Activated CD4-positive, alpha-beta memory T cell treated with anti-CD3 and anti-CD28 coated beads, Interleukin-2, amount 10 ng/mL, durations not matched to agents 7 days and 5 days (primary cell): ENCODE data around the gene ST6GALNAC1. TPM values are rescaled to one million over a fixed set of nuclear protein-coding genes. Genes with fewer than 3 reads are reported as not detected.

Experiments used
- CTCF ChIA-PET: fragments of 350-600 bp; sonication (Branson Sonifier 250); formaldehyde crosslinking; loops from one replicate; lab custom pipeline; 2021; ENCODE audit warnings: antibody characterized with exemption, inconsistent platforms; lab: Charles Lee
- POLR2A ChIA-PET: fragments of 350-600 bp; sonication (Branson Sonifier 250); formaldehyde crosslinking; loops from one replicate; lab custom pipeline; 2021; ENCODE audit warnings: antibody characterized with exemption; lab: Charles Lee
- DNase-seq: peaks from one replicate; pipeline ENCODE4 v3.0.0-alpha.2; 2020
- H3K27ac Mint-ChIP-seq: one replicate; pipeline ENCODE4 v1.8.0; 2021; ENCODE audit warnings: mild to moderate bottlenecking, mixed read lengths
- H3K27me3 Mint-ChIP-seq: one replicate; pipeline ENCODE4 v1.8.0; 2021; ENCODE audit warnings: mixed read lengths
- H3K36me3 Mint-ChIP-seq: one replicate; pipeline ENCODE4 v1.8.0; 2021; ENCODE audit warnings: low read depth, mixed read lengths
- H3K4me1 Mint-ChIP-seq: one replicate; pipeline ENCODE4 v1.8.0; 2021; ENCODE audit warnings: mixed read lengths
- H3K4me3 Mint-ChIP-seq: one replicate; pipeline ENCODE4 v1.8.0; 2021; ENCODE audit warnings: mild to moderate bottlenecking, mixed read lengths
- H3K9me3 Mint-ChIP-seq: one replicate; pipeline ENCODE4 v1.8.0; 2021; ENCODE audit warnings: mixed read lengths
- total RNA-seq, 2 experiments: library from RNA; stranded (reverse); gene quantifications; one replicate each; pipeline ENCODE4 v1.2.3, GENCODE V29; 2021

ST6GALNAC1 gene
- total RNA-seq, 2 experiments from 2014 or later = 3.1 to 4.0 TPM

- no peak for DNase-seq
- ChIA-PET CTCF (interaction anchor here (0.8 to 1.7 kb wide), 2 partner anchors 13 to 161 kb away, joined by 4 to 5 read pairs; no protein-coding TSS in a partner anchor), POLR2A (interaction anchor here (1.4 kb wide), 1 partner anchor 12 kb away, joined by 4 read pairs; no protein-coding TSS in a partner anchor)
- Mint-ChIP-seq H3K4me1 (peaks cover 8% of the 10 kb centered on the region), H3K36me3 (no peaks in the 10 kb centered on the region), H3K27me3 (peaks cover 6% of the 10 kb centered on the region), H3K4me3 (no peak overlapping the region), H3K27ac (no peak overlapping the region), H3K9me3 (no peaks in the 10 kb centered on the region)
Measured at GRCh38 chr17:76683921-76684745, 40.6 kb upstream of the ST6GALNAC1 start.

DNA sequence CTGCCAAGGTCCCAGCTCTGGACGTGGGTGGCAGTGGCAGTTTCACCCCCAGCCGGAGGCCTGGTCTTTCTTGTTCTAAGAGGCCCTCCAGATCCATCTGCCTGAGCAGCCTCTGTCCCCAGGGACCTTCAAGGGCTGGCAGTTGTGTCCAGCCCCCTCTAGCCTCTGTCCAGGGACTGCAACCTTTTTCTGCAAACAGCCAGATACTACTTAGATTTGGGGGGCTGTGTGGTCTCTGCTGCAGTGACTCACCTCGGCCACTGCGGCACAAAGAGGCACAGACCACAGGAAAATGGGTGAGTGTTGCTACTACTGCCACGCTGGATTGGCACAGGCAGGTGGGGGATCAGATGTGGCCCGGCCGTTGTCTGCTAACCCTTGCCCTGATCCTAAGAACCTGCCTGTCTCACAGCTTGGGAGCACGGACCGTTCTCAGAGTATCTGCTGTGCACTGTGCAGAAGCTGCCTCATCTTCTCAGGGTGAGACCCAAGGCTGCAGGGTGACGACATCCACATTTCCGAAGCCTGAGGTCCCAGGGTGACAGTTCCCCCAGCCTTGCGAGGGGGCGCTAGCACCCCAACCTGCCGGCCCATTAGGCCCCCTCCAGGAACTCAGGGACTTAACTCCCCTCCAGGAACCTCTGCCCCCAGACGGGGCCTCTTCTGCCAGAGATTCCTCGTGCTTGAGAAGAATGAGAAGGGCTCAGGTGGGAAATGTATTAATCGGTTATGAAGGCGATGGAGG lies 39.6 kb upstream of the ST6GALNAC1 start:
- CTCF ChIA-PET = no interaction called here
- Mint-ChIP-seq H3K4me1 (peaks cover 8% of the 10 kb centered on the region), H3K27me3 (peaks cover 6% of the 10 kb centered on the region), H3K9me3 (no peaks in the 10 kb centered on the region), H3K36me3 (no peaks in the 10 kb centered on the region), H3K4me3 (no peak overlapping the region), H3K27ac (no peak overlapping the region)
- POLR2A ChIA-PET = interaction anchor here (1.4 kb wide), 1 partner anchor 11 kb away, joined by 4 read pairs; no protein-coding TSS in a partner anchor
- DNase-seq = no peak

DNA sequence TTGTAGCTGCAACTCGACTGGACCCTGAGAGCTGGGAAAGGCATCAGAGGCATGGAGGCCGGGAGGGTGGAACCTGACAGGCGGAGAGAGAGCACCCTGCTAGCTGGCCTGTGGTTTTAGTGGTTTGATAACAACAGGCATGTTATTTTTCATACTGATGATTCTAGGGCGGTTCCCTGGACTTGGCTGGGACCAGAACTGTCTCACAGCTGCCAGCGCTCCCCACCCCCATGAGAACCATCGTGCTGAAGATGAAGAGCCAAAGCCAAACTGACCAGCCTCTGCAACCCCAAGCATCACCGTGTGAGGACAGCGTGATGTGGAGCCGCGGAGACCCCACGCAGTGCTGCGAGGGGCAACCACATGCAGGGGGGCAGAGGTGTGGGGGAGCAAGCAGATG lies 38.7 kb upstream of the ST6GALNAC1 start:
- Mint-ChIP-seq H3K4me3 (no peak overlapping the region), H3K9me3 (no peaks in the 10 kb centered on the region), H3K4me1 (peaks cover 8% of the 10 kb centered on the region), H3K27ac (no peak overlapping the region), H3K36me3 (no peaks in the 10 kb centered on the region), H3K27me3 (peaks cover 6% of the 10 kb centered on the region)
- ChIA-PET POLR2A (interaction anchor here (0.9 to 2.3 kb wide), 5 partner anchors 11 to 157 kb away, joined by 3 to 12 read pairs (median 3); no protein-coding TSS in a partner anchor), CTCF (interaction anchor here (1.0 to 2.5 kb wide), 19 partner anchors 9 to 215 kb away, joined by 3 to 42 read pairs (median 7); partner anchors contain the start of genes AANAT and ST6GALNAC1)
- no peak for DNase-seq

GRCh38 chr17:76681222-76682137 lies 37.9 kb upstream of the ST6GALNAC1 start:
- H3K27ac Mint-ChIP-seq = no peak overlapping the region

DNA sequence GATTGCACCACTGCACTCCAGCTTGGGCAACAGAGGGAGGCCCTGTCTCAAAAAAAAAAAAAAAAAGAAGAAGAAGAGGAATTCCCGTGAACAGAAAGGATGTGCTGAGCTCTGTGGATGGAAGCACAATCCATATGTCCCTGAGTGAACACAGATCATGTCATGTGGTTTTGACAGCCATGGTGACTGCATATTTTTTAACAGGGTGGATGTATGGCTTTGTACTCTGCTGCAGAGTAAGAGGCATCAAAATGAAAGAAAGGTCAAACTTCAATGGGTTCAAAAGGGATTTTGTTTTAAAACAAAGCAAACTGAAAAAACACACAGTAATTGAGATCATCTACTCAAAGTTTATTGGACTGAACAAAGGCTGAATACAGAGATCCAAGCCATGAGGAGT lies 35.7 kb upstream of the ST6GALNAC1 start:
- H3K27ac Mint-ChIP-seq = no peak overlapping the region
- no peaks in the 10 kb centered on the region for H3K36me3 Mint-ChIP-seq
- POLR2A ChIA-PET = no interaction called here
- CTCF ChIA-PET = interaction anchor here (0.6 to 2.0 kb wide), 4 partner anchors 55 to 156 kb away, joined by 3 to 10 read pairs (median 4); no protein-coding TSS in a partner anchor
- H3K4me3 Mint-ChIP-seq = no peak overlapping the region
- no peak for DNase-seq
- H3K4me1 Mint-ChIP-seq = peaks cover 8% of the 10 kb centered on the region
- H3K9me3 Mint-ChIP-seq = no peaks in the 10 kb centered on the region
- H3K27me3 Mint-ChIP-seq = peaks cover 6% of the 10 kb centered on the region

More at GRCh38 chr17:76681222-76682137, 37.9 kb upstream of the ST6GALNAC1 start:
- Mint-ChIP-seq H3K9me3 (no peaks in the 10 kb centered on the region), H3K4me3 (no peak overlapping the region), H3K27me3 (peaks cover 6% of the 10 kb centered on the region), H3K4me1 (peaks cover 8% of the 10 kb centered on the region), H3K36me3 (no peaks in the 10 kb centered on the region)
- CTCF ChIA-PET = interaction anchor here (0.5 to 2.5 kb wide), 36 partner anchors 10 to 215 kb away, joined by 3 to 42 read pairs (median 4); partner anchors contain the start of genes AANAT, RHBDF2 and ST6GALNAC1
- peak; percentile 79 for DNase-seq
- POLR2A ChIA-PET = interaction anchor here (0.9 to 2.3 kb wide), 8 partner anchors 10 to 158 kb away, joined by 3 to 12 read pairs (median 3); no protein-coding TSS in a partner anchor

DNA sequence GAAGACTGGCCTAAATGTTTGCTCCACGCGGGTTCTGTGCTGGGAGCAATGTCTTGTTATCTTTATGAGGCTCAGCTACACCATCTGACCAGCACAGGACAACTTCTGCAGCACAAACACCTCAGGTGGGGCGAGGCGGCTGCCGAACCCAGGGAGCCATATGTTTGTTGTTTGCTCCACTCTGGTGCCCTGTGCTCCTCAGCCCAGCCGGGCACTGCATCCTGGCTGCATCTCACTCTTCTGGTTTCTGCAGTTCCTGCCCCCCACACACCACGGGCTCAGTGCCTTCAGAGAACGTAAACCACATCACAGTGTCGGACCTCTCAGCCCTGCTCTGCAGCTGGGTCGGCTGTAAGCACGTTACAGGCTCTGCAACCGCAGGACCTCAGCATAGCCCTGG lies 34.8 kb upstream of the ST6GALNAC1 start:
- no peaks in the 10 kb centered on the region for H3K36me3 Mint-ChIP-seq
- no peak overlapping the region for H3K4me3 Mint-ChIP-seq
- no peak overlapping the region for H3K27ac Mint-ChIP-seq
- H3K9me3 Mint-ChIP-seq = no peaks in the 10 kb centered on the region
- peaks cover 8% of the 10 kb centered on the region for H3K4me1 Mint-ChIP-seq
- CTCF ChIA-PET = interaction anchor here (1.3 to 2.0 kb wide), 2 partner anchors 120 to 155 kb away, joined by 3 to 10 read pairs; no protein-coding TSS in a partner anchor
- POLR2A ChIA-PET = no interaction called here
- peaks cover 6% of the 10 kb centered on the region for H3K27me3 Mint-ChIP-seq
- DNase-seq = peak; percentile 47

- H3K4me1 Mint-ChIP-seq = peaks cover 16% of the 10 kb centered on the region
- DNase-seq = no peak
- POLR2A ChIA-PET = interaction anchor here (0.8 to 1.2 kb wide), 3 partner anchors 32 to 119 kb away, joined by 3 read pairs; no protein-coding TSS in a partner anchor
- H3K4me3 Mint-ChIP-seq = no peak overlapping the region
- no peaks in the 10 kb centered on the region for H3K36me3 Mint-ChIP-seq
- CTCF ChIA-PET = interaction anchor here (0.6 to 2.0 kb wide), 4 partner anchors 27 to 154 kb away, joined by 3 to 10 read pairs (median 3); no protein-coding TSS in a partner anchor
- no peak overlapping the region for H3K27ac Mint-ChIP-seq
- H3K9me3 Mint-ChIP-seq = no peaks in the 10 kb centered on the region
- peaks cover 6% of the 10 kb centered on the region for H3K27me3 Mint-ChIP-seq
Measured at GRCh38 chr17:76677406-76677805, 33.8 kb upstream of the ST6GALNAC1 start.

- Mint-ChIP-seq H3K4me1 (peaks cover 19% of the 10 kb centered on the region), H3K27ac (no peak overlapping the region), H3K27me3 (peaks cover 3% of the 10 kb centered on the region), H3K9me3 (no peaks in the 10 kb centered on the region), H3K36me3 (no peaks in the 10 kb centered on the region), H3K4me3 (no peak overlapping the region)
- ChIA-PET POLR2A (interaction anchor here (1.0 to 1.2 kb wide), 2 partner anchors 33 to 41 kb away, joined by 3 read pairs; no protein-coding TSS in a partner anchor), CTCF (no interaction called here)
- no peak for DNase-seq
Measured at GRCh38 chr17:76676629-76677028, 33.1 kb upstream of the ST6GALNAC1 start.

DNA sequence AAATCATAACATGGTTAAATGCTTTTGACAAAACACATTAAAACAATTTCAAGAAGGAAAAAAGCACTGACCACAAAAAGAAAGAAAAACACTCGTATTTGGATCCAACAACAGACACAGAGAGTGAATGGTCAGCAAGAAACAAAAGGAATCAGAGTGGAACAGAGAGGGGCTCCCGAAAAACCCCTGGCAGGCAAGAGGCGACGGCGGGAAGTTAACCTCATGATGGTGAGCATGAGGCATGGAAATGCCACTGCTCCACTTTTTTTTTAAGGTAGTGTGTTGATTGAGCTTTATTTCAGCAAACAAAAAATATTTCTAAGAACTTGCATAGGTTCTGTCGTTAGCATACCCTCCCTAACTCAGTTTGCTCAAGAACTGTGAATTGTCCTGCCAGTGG lies 32.1 kb upstream of the ST6GALNAC1 start:
- H3K9me3 Mint-ChIP-seq = no peaks in the 10 kb centered on the region
- H3K4me3 Mint-ChIP-seq = no peak overlapping the region
- no peak for DNase-seq
- ChIA-PET POLR2A (no interaction called here), CTCF (interaction anchor here (1.5 kb wide), 1 partner anchor 52 kb away, joined by 4 read pairs; no protein-coding TSS in a partner anchor)
- no peak overlapping the region for H3K27ac Mint-ChIP-seq
- H3K27me3 Mint-ChIP-seq = no peaks in the 10 kb centered on the region
- peaks cover 25% of the 10 kb centered on the region for H3K4me1 Mint-ChIP-seq
- no peaks in the 10 kb centered on the region for H3K36me3 Mint-ChIP-seq

GRCh38 chr17:76674600-76674999 lies 31.0 kb upstream of the ST6GALNAC1 start:
- Mint-ChIP-seq H3K9me3 (no peaks in the 10 kb centered on the region), H3K4me1 (peaks cover 31% of the 10 kb centered on the region), H3K4me3 (no peak overlapping the region), H3K36me3 (no peaks in the 10 kb centered on the region), H3K27me3 (no peaks in the 10 kb centered on the region), H3K27ac (no peak overlapping the region)
- POLR2A ChIA-PET = no interaction called here
- no peak for DNase-seq
- CTCF ChIA-PET = interaction anchor here (1.5 kb wide), 1 partner anchor 51 kb away, joined by 4 read pairs; no protein-coding TSS in a partner anchor

DNA sequence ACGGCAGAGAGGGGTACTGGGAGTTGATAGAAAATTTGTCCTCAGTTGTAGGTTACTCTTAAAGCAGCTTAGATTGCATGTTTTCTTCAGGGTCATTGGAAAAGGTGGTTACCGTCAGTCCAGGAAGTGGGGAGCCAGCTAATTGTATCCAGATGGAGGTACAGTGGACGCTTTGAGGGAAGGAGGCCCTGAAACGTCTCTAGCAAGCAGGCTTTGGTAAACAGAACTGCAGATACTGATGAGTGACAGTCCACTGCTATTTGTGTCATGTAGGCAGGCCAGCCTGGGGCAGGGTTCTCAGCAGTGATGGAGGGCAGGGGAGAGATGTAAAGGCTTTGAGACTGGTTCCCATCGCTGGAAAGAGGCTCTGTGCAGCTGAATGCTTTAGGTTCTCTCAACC lies 30.2 kb upstream of the ST6GALNAC1 start:
- no peak for DNase-seq
- H3K9me3 Mint-ChIP-seq = no peaks in the 10 kb centered on the region
- POLR2A ChIA-PET = interaction anchor here (3.3 kb wide), 1 partner anchor 12 kb away, joined by 32 read pairs; no protein-coding TSS in a partner anchor
- no peaks in the 10 kb centered on the region for H3K27me3 Mint-ChIP-seq
- H3K36me3 Mint-ChIP-seq = no peaks in the 10 kb centered on the region
- H3K27ac Mint-ChIP-seq = no peak overlapping the region
- CTCF ChIA-PET = interaction anchor here (0.6 kb wide), 1 partner anchor 125 kb away, joined by 5 read pairs; no protein-coding TSS in a partner anchor
- no peak overlapping the region for H3K4me3 Mint-ChIP-seq
- peaks cover 31% of the 10 kb centered on the region for H3K4me1 Mint-ChIP-seq
